Ishikawa (cell line): Measurements from ENCODE around the gene CHCHD6.
A peak's percentile ranks its signal among the peaks of the same experiment; 100 is the strongest.

Source experiments
- CEBPB ChIP-seq: IDR thresholded peaks from 2 replicates; pipeline ENCODE4 v1.6.1; 2012
- CREB1 ChIP-seq: IDR thresholded peaks from 2 replicates; pipeline ENCODE4 v1.6.1; 2012; ENCODE audit warnings: low read depth
- EGR1 ChIP-seq: IDR thresholded peaks from 2 replicates; pipeline ENCODE4 v1.6.1; 2012
- EP300 ChIP-seq: IDR thresholded peaks from 2 replicates; pipeline ENCODE4 v1.6.1; 2012; ENCODE audit warnings: borderline replicate concordance
- FOXM1 ChIP-seq: IDR thresholded peaks from 2 replicates; pipeline ENCODE4 v1.6.1; 2012; ENCODE audit warnings: low read depth, borderline replicate concordance
- NFIC ChIP-seq: IDR thresholded peaks from 2 replicates; pipeline ENCODE4 v1.6.1; 2012
- RAD21 ChIP-seq: IDR thresholded peaks from 2 replicates; pipeline ENCODE4 v1.6.1; 2012; ENCODE audit warnings: low read depth
- TAF1 ChIP-seq: IDR thresholded peaks from 2 replicates; pipeline ENCODE4 v1.6.1; 2012; ENCODE audit warnings: low read depth, mild to moderate bottlenecking
- TCF12 ChIP-seq: IDR thresholded peaks from 2 replicates; pipeline ENCODE4 v1.6.1; 2012; ENCODE audit warnings: low read depth
- TEAD4 ChIP-seq: IDR thresholded peaks from 2 replicates; pipeline ENCODE4 v1.6.1; 2012
- YY1 ChIP-seq: IDR thresholded peaks from 2 replicates; pipeline ENCODE4 v1.6.1; 2012; ENCODE audit warnings: low read depth
- ZBTB7A ChIP-seq: IDR thresholded peaks from 2 replicates; pipeline ENCODE4 v1.6.1; 2012; ENCODE audit warnings: low read depth
- TF ChIP-seq, protein P1 (sequence below): IDR thresholded peaks from 2 replicates; pipeline ENCODE4 v1.6.1; 2012
- TF ChIP-seq, protein P2 (sequence below): IDR thresholded peaks from 2 replicates; pipeline ENCODE4 v1.6.1; 2012; ENCODE audit warnings: low read depth, mild to moderate bottlenecking
- TF ChIP-seq, protein P3 (sequence below): IDR thresholded peaks from 2 replicates; pipeline ENCODE4 v1.6.1; 2012

The CHCHD6 gene

DNA sequence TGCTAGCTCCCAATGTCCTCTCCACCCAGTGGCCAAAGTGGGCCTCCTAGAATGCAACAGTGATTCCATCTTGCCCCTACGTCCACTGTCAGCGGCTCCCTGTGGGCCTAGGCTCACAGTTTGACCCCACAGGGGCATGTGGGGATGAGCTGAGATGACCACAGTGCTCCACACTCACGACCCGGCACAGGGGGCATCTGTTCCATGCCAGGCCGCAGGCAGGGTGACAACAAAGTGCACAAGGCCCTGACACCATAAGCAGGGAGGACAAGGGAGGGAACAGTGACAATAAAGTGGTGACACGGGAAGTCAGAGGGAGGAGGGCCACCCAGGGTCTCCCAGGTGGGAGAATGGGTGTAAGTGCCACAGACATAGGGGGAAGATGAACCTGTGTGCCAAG, 273.8 kb downstream of the CHCHD6 start:
- TF ChIP-seq FOXM1, result no peak
- no peak for TF ChIP-seq NFIC
- TF ChIP-seq TEAD4, result no peak
- no peak for TF ChIP-seq EP300
- TF ChIP-seq YY1, result no peak
- TF ChIP-seq TAF1, result no peak
- TF ChIP-seq CREB1, result no peak
- TF ChIP-seq EGR1, result no peak
- TF ChIP-seq ZBTB7A, result no peak
- TF ChIP-seq, protein P1, sequence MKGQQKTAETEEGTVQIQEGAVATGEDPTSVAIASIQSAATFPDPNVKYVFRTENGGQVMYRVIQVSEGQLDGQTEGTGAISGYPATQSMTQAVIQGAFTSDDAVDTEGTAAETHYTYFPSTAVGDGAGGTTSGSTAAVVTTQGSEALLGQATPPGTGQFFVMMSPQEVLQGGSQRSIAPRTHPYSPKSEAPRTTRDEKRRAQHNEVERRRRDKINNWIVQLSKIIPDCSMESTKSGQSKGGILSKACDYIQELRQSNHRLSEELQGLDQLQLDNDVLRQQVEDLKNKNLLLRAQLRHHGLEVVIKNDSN, result no peak

DNA sequence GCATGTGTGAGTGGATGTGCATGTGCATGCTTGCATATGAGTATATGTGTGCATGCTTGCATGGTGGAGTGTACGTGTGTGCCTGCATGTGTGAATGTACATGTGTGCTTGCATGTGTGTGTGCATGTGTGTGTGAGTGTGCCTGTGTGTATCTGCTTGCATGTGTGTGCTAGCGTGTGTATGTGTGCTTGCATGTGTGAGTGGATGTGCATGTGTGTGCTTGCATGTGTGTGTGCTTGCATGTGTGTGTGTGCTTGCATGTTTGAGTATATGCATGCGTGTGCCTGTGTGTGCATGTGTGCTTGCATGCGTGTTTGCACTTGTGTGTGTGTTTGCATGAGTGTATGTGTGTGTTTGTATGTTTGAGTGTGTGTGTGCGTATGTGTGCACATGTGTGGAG, 274.3 kb downstream of the CHCHD6 start:
- TF ChIP-seq TCF12, result no peak
- TF ChIP-seq TAF1, result no peak
- no peak for TF ChIP-seq FOXM1

DNA sequence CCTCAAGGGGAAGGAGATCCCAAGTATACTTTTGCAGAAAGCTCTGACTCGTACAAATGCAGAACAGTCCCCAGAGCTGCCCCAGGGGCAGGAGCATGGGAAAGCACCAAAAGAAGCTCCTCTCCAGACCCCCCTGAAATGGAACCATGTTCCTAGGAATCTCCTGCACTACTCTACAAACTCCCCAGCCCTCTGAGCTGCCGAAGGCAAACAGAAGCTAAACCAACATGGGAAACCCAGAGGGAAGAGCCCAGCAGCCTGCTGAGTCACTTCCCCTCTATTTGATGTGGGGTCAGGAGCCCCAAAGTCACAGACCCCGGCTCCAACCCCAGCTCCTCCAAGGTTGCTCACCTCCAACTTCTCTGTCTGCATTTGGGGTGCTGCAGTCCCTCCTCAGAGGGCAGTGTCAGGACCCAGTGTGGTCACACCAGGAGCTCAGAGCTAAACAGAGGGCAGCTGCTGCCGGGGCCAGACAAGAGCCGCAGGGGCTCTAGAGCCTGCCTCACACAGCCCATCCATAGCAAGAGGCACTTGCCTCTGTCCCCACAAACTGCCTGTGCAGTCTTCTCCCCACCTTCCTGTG, 275.1 kb downstream of the CHCHD6 start:
- TF ChIP-seq FOXM1 (no peak), NFIC (no peak), RAD21 (no peak), TCF12 (no peak)
- TF ChIP-seq, protein P2, sequence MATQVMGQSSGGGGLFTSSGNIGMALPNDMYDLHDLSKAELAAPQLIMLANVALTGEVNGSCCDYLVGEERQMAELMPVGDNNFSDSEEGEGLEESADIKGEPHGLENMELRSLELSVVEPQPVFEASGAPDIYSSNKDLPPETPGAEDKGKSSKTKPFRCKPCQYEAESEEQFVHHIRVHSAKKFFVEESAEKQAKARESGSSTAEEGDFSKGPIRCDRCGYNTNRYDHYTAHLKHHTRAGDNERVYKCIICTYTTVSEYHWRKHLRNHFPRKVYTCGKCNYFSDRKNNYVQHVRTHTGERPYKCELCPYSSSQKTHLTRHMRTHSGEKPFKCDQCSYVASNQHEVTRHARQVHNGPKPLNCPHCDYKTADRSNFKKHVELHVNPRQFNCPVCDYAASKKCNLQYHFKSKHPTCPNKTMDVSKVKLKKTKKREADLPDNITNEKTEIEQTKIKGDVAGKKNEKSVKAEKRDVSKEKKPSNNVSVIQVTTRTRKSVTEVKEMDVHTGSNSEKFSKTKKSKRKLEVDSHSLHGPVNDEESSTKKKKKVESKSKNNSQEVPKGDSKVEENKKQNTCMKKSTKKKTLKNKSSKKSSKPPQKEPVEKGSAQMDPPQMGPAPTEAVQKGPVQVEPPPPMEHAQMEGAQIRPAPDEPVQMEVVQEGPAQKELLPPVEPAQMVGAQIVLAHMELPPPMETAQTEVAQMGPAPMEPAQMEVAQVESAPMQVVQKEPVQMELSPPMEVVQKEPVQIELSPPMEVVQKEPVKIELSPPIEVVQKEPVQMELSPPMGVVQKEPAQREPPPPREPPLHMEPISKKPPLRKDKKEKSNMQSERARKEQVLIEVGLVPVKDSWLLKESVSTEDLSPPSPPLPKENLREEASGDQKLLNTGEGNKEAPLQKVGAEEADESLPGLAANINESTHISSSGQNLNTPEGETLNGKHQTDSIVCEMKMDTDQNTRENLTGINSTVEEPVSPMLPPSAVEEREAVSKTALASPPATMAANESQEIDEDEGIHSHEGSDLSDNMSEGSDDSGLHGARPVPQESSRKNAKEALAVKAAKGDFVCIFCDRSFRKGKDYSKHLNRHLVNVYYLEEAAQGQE, result no peak

DNA sequence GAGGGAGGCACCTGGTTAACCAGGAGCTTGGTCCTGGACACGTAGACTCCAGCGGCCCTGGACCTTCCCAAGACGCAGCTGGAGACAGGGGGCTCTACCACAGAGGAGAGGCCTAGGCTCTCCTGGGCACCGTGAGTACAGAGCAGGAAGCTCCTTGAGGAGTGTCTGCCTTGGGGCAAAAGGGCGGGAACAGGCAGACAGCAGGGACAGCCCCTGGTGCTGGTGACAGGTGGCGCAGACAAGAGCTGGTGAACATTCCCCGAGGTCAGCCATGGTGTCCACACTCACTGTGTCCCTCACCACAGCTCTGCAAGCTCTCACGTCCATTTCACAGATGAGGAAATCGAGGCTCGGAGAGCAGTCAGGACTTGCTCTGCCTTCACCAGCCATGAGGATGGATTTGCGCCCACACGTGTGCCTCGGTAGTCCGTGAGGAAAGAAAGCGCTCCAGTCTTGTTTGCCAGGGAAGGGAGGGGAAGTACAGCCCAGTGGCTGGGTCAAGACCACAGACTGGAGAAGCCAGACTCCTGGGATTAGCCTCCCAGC, 276.3 kb downstream of the CHCHD6 start:
- TF ChIP-seq NFIC, result no peak
- no peak for TF ChIP-seq TEAD4
- TF ChIP-seq CREB1, result no peak
- no peak for TF ChIP-seq EP300
- no peak for TF ChIP-seq EGR1
- no peak for TF ChIP-seq TCF12
- no peak for TF ChIP-seq FOXM1

DNA sequence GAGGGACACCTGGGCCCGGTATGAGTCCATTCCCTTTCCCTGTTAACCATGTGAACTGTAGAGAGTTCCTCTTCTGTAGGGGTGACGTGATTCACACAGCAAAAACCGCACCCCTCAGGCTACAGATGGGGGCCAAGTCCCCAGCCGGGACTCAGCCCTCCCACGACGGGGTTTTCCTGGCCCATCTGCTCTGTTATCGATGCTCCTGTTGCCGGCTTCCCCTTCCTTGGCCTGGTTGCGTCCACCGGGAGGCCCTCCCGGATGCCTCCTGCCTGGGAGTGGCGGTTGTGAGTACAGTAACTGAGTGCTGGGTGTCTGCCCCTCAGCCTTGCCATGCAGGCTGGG, 278.1 kb downstream of the CHCHD6 start:
- TF ChIP-seq RAD21, result no peak
- no peak for TF ChIP-seq TEAD4
- TF ChIP-seq ZBTB7A, result no peak
- no peak for TF ChIP-seq EGR1
- no peak for TF ChIP-seq CREB1
- TF ChIP-seq, protein P1, result no peak
- TF ChIP-seq EP300, result no peak
- no peak for TF ChIP-seq FOXM1
- TF ChIP-seq, protein P3, sequence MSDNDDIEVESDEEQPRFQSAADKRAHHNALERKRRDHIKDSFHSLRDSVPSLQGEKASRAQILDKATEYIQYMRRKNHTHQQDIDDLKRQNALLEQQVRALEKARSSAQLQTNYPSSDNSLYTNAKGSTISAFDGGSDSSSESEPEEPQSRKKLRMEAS, result no peak
- TF ChIP-seq TAF1, result no peak
- TF ChIP-seq, protein P2, result no peak

DNA sequence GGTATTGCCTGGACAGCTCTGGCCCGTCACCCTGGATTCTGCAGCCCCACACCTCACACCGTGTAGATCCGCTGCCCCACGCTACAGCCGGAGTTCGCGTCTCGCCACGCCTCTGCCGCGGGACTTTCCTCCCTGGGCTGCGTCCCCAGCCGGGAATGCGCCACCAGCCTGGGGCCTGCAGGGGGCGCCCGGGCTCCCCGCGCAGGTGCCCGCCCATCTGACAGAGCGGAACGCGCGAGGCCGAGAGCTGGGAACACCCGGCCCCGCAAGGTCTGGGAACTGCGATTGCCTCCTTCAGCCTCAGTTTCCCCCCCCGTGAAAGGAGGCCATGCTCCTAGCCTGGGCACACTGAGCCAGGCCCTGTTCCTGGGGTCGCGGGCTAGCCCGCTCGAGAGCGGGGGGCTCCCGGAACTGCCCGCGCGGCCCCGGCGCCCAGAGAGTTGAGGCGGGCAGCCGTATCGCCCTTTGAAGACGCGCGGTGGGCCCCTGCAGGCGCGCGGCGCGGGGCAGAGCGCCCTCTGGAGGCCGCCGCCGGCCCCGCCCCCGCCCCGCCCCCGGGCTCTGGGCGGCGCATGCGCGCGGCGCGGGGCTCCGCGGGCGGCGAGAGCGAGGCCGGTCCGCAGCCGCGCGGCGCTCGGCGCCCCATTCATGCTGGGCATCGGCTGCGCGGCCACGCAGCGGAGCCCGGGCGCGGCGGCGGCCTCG, 278.6 kb downstream of the CHCHD6 start, which contains the start of gene PLXNA1:
Gene PLXNA1 (plus strand): TSS at position 645 of the 705 bp plus-strand sequence. CDS start 5,479 bp downstream, outside the sequence.
- TF ChIP-seq EP300 (peak; percentile 23; the same call in 1 of the 2 replicates), TAF1 (no peak), NFIC (no peak), TCF12 (0 out of 2 replicates have a peak, but pooled peaks have one; percentile 62), CREB1 (no peak), CEBPB (no peak), RAD21 (peak; percentile 65; the same call in 1 of the 2 replicates), YY1 (no peak), EGR1 (no peak), ZBTB7A (peak; percentile 44; the same call in 1 of the 2 replicates), FOXM1 (no peak), TEAD4 (peak; percentile 68)
- TF ChIP-seq, protein P3, result peak; percentile 82
- TF ChIP-seq, protein P1, result no peak
- TF ChIP-seq, protein P2, result no peak
